Rectal smooth muscle tissue (tissue), 1 donor: Measurements from ENCODE around the gene IL4R.
"Not testable (repeated sequence)": the region's sequence is repeated elsewhere in the genome, so short reads cannot be mapped to it uniquely, and the experiment has no call there.

ENCODE experiments used
- H3K27ac ChIP-seq: one replicate; pipeline ENCODE4 v1.7.0; 2013; ENCODE audit warnings: low read depth, low read length, inconsistent platforms
- H3K27me3 ChIP-seq: one replicate; pipeline ENCODE4 v1.7.0; 2013; ENCODE audit warnings: low read length; ENCODE audit not compliant: control insufficient read depth, insufficient read depth
- H3K36me3 ChIP-seq: one replicate; pipeline ENCODE4 v1.7.0; 2013; ENCODE audit warnings: low read length; ENCODE audit not compliant: control insufficient read depth, insufficient read depth
- H3K4me1 ChIP-seq: one replicate; pipeline ENCODE4 v1.7.0; 2013; ENCODE audit warnings: low read length; ENCODE audit not compliant: control insufficient read depth, insufficient read depth
- H3K4me3 ChIP-seq: one replicate; pipeline ENCODE4 v1.7.0; 2013; ENCODE audit warnings: low read length
- H3K9ac ChIP-seq: one replicate; pipeline ENCODE4 v1.7.0; 2013; ENCODE audit warnings: low read length

The IL4R gene

GRCh38 chr16:27386674-27387073 is 72.9 kb downstream of the IL4R start:
- H3K4me3 ChIP-seq = no peak overlapping the region
- no peaks in the 10 kb centered on the region for H3K36me3 ChIP-seq
- no peaks in the 10 kb centered on the region for H3K27me3 ChIP-seq
- no peaks in the 10 kb centered on the region for H3K4me1 ChIP-seq
- no peak overlapping the region for H3K27ac ChIP-seq
- no peak overlapping the region for H3K9ac ChIP-seq

- Histone ChIP-seq H3K4me3 (no peak overlapping the region), H3K27me3 (no peaks in the 10 kb centered on the region), H3K9ac (no peak overlapping the region), H3K27ac (no peak overlapping the region), H3K4me1 (no peaks in the 10 kb centered on the region), H3K36me3 (no peaks in the 10 kb centered on the region)
Measured at GRCh38 chr16:27387724-27388123, 74.0 kb downstream of the IL4R start.

GRCh38 chr16:27389272-27389961 is 75.6 kb downstream of the IL4R start:
- no peaks in the 10 kb centered on the region for H3K27me3 ChIP-seq
- no peak overlapping the region for H3K4me3 ChIP-seq
- no peak overlapping the region for H3K27ac ChIP-seq
- no peaks in the 10 kb centered on the region for H3K36me3 ChIP-seq
- no peak overlapping the region for H3K9ac ChIP-seq
- no peaks in the 10 kb centered on the region for H3K4me1 ChIP-seq

GRCh38 chr16:27390151-27390550 is 76.4 kb downstream of the IL4R start:
- no peak overlapping the region for H3K9ac ChIP-seq
- no peak overlapping the region for H3K4me3 ChIP-seq
- H3K27me3 ChIP-seq = no peaks in the 10 kb centered on the region
- H3K27ac ChIP-seq = no peak overlapping the region
- H3K36me3 ChIP-seq = no peaks in the 10 kb centered on the region
- no peaks in the 10 kb centered on the region for H3K4me1 ChIP-seq

- Histone ChIP-seq H3K9ac (no peak overlapping the region), H3K27me3 (no peaks in the 10 kb centered on the region), H3K4me3 (no peak overlapping the region), H3K4me1 (no peaks in the 10 kb centered on the region), H3K27ac (no peak overlapping the region), H3K36me3 (no peaks in the 10 kb centered on the region)
Measured at GRCh38 chr16:27392671-27393070, 78.9 kb downstream of the IL4R start.

DNA sequence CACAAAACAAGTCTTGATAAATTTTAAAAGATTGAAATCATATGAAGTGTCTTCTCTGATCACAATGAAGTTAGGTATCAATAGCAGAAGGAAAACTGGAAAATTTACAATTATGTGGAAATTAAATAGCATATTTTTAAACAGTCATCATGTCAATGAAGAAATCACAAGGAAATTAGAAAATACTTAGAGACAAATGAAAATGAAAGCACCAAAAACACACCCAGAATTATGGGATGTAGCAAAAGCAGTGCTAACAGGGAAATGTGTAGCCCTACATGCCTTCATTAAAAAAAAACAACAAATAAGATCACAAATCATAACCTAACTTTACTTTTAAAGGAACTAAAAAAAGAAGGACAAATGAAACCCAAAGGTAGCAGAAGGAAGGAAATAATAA is 80.7 kb downstream of the IL4R start:
- Histone ChIP-seq H3K27ac (no peak overlapping the region), H3K9ac (no peak overlapping the region), H3K4me1 (no peaks in the 10 kb centered on the region), H3K36me3 (no peaks in the 10 kb centered on the region), H3K27me3 (no peaks in the 10 kb centered on the region), H3K4me3 (no peak overlapping the region)

DNA sequence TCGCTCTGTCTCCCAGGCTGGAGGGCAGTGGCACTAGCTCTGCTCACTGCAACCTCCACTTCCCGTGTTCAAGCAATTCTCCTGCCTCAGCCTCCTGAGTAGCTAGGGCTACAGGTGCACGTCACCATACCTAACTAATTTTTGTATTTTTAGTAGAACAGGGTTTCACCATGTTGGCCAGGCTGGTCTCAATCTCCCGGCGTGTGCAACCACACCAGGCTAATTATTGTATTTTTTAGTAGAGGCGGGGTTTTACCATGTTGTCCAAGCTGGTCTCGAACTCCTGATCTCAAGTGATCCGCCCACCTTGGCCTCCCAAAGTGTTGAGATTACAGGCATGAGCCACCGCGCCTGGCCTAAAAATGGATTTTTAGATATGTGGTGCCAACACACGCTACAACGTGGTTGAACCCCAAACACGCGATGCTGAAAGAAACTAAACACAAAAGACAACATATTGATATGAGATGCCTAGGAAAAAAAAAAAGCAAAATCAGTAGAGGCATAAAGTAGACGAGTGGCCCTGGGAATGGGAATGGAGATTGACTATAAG is 84.6 kb downstream of the IL4R start:
- not testable (repeated sequence) for H3K4me3 ChIP-seq, H3K9ac ChIP-seq, H3K27ac ChIP-seq, H3K27me3 ChIP-seq, H3K4me1 ChIP-seq, H3K36me3 ChIP-seq

DNA sequence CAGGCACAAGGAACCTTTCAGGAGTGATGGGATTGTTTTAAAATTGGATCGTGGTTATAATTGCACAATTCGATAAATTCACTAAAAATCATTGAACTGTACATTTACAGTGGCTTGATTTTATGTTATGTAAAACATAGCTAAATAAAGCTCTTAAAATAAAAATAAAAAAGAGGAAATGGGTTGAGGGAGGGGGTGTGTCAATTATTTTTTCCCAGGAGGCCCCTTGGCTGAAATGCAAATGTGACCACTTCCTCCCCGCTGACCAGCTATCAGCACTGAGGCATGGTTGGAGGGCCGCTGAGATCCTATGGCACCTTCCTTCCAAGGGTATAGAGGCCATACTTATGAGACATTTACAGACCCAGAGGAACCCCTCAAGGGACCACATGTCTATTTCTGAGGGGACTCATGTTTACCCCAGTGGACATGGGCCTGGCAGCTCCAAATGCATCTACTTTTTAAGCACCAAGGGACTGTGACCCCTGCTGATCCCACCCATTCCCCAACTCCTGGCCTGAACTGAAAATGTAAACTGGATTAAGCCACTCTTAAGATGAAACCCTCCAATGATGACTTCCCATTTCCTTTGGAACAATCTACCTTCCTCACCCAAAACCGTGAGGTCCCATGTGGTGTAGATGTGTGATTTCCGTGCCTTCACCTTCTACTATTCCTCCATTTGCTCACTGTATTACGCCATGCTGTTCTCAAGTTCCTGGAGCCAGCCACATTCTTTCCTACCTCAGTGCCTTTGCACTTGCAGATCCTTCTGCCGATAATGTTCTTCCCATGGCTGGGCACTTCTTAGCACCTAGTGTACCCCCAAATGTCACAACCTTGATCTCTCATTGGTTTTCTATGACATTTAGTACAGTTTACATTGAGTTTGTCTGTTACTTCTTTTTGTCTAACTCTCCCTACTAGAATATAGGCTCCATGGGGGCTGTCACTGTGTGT is 85.4 kb downstream of the IL4R start:
- Histone ChIP-seq H3K36me3 (no peaks in the 10 kb centered on the region), H3K27me3 (no peaks in the 10 kb centered on the region), H3K4me1 (no peaks in the 10 kb centered on the region), H3K4me3 (no peak overlapping the region), H3K9ac (no peak overlapping the region), H3K27ac (no peak overlapping the region)

GRCh38 chr16:27399969-27400368 is 86.2 kb downstream of the IL4R start:
- Histone ChIP-seq H3K36me3 (no peaks in the 10 kb centered on the region), H3K9ac (no peak overlapping the region), H3K27me3 (no peaks in the 10 kb centered on the region), H3K4me1 (no peaks in the 10 kb centered on the region), H3K27ac (no peak overlapping the region), H3K4me3 (no peak overlapping the region)

DNA sequence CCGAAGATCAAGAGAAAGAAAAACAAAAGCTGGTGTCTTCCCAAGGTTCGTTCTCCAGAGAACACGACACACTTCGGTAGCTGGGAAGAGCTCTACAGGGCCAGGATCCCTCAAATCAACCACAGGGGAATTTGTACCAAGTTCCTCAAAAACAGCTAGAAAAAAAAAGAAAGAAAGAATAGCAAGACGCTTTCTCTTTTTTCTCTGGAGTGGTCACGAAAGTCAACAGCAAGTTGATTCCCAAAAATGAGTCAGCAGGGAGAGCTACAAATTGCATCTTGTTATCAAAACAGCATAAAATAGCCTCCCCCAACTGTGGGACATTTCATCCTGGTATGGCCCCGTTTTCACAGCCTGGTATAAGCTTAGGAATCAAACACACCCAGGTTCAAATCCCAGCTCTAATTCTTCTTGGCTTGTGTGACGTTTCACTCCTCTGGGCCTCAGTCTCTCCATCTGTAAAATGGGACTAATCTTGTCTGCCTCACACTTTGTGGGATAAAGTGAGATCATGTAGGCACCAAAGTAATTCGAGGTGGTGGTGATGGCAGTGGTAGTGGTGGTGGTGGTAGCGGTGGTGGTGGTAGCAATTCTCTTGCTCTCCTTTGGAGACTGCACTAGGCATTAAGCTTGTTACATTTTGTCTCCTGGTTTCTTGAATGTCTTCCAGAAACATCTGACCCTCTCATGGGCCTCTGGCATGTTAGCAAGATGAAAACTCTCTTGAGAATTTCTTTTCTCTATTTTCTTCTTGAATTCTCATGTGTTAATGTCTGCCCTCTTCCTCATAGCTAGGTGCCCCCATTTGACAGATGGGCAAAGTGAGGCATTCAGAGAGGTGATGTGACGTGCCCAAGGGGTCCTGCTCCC is 87.2 kb downstream of the IL4R start:
- no peaks in the 10 kb centered on the region for H3K36me3 ChIP-seq
- H3K9ac ChIP-seq = no peak overlapping the region
- H3K4me3 ChIP-seq = no peak overlapping the region
- H3K27ac ChIP-seq = no peak overlapping the region
- no peaks in the 10 kb centered on the region for H3K4me1 ChIP-seq
- no peaks in the 10 kb centered on the region for H3K27me3 ChIP-seq

DNA sequence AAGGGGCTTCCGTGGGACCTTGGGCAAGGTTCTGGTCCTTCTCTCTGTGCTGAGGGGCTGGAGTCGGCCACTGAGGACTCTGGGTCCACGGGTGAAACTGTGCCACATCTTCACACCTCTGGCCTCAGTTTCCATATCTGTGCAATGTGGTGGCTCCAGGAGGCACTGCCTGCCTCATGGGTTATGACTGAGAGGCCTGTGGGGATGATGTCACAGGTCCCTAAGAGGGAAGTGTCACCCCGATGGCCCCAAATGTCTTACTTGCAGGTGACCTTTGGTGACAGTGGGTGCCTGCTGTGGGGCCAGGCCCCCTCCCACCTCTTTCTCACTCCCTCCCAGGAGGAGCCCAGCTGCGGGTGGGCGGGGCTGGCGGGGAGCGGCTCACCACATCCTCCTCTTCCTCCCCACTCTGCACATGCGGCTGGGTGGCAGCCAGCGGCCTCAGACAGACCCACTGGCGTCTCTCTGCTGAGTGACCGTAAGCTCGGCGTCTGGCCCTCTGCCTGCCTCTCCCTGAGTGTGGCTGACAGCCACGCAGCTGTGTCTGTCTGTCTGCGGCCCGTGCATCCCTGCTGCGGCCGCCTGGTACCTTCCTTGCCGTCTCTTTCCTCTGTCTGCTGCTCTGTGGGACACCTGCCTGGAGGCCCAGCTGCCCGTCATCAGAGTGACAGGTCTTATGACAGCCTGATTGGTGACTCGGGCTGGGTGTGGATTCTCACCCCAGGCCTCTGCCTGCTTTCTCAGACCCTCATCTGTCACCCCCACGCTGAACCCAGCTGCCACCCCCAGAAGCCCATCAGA is 88.2 kb downstream of the IL4R start, which contains the start of gene IL21R:
TSS of gene IL21R (plus strand) at position 407 of the 801 bp plus-strand sequence. CDS start 27,898 bp downstream, outside the sequence.
- H3K27me3 ChIP-seq = no peaks in the 10 kb centered on the region
- H3K27ac ChIP-seq = no peak within 1 kb of the TSS
- peak within 1 kb of the TSS; percentile 51 for H3K4me3 ChIP-seq
- no peak within 1 kb of the TSS for H3K9ac ChIP-seq
- no peaks in the 10 kb centered on the region for H3K36me3 ChIP-seq
- no peaks in the 10 kb centered on the region for H3K4me1 ChIP-seq
